Osteoblast (primary cell): Measurements from ENCODE around the gene HEATR3. TPM values are rescaled to one million over a fixed set of nuclear protein-coding genes. Genes with fewer than 3 reads are reported as not detected.

Experiments used
- DNase-seq: peaks from one replicate; pipeline ENCODE4 v3.0.0; 2011; ENCODE audit warnings: low spot score, mixed read lengths; ENCODE audit not compliant: insufficient read length; ENCODE audit errors: missing footprints
- H2AFZ ChIP-seq: 2 replicates; pipeline ENCODE4 v1.6.0; 2011; ENCODE audit warnings: mild to moderate bottlenecking, low read length
- H3K27ac ChIP-seq: 2 replicates; pipeline ENCODE4 v1.5.1; 2011; ENCODE audit warnings: mild to moderate bottlenecking, low read depth, low read length, moderate library complexity
- H3K27me3 ChIP-seq: 2 replicates; pipeline ENCODE4 v1.6.0; 2012; ENCODE audit warnings: mild to moderate bottlenecking, control low read depth, inconsistent platforms, low read length, moderate library complexity; ENCODE audit not compliant: insufficient read depth
- H3K36me3 ChIP-seq: 2 replicates; pipeline ENCODE4 v1.5.1; 2011; ENCODE audit warnings: mild to moderate bottlenecking, low read length, control low read depth, moderate library complexity; ENCODE audit not compliant: insufficient read depth
- H3K4me1 ChIP-seq: 2 replicates; pipeline ENCODE4 v1.5.1; 2011; ENCODE audit warnings: mild to moderate bottlenecking, low read length, control low read depth, moderate library complexity; ENCODE audit not compliant: insufficient read depth
- H3K4me2 ChIP-seq: 2 replicates; pipeline ENCODE4 v1.6.0; 2011; ENCODE audit warnings: mild to moderate bottlenecking, low read length; ENCODE audit not compliant: insufficient read depth
- H3K4me3 ChIP-seq: fragments of 200-600 bp; sonication (generic); 3 replicates; pipeline ENCODE4 v1.5.1; 2012; ENCODE audit warnings: mild to moderate bottlenecking, low read length, inconsistent platforms; ENCODE audit not compliant: insufficient read depth
- H3K79me2 ChIP-seq: 2 replicates; pipeline ENCODE4 v1.6.0; 2012; ENCODE audit warnings: mild to moderate bottlenecking, low read length, control low read depth, inconsistent platforms; ENCODE audit not compliant: insufficient read depth
- H3K9me3 ChIP-seq: 2 replicates; pipeline ENCODE4 v1.5.1; 2011; ENCODE audit warnings: low read depth, low read length, control low read depth
- H4K20me1 ChIP-seq: 2 replicates; pipeline ENCODE4 v1.6.0; 2012; ENCODE audit warnings: mild to moderate bottlenecking, low read length, control low read depth; ENCODE audit not compliant: insufficient read depth
- CTCF ChIP-seq: IDR thresholded peaks from 2 replicates; pipeline ENCODE4 v1.5.1; 2011; ENCODE audit warnings: mild to moderate bottlenecking, low read depth, low read length, moderate library complexity; ENCODE audit errors: extremely low read depth
- total RNA-seq: library from RNA; depleted of rRNA; stranded (reverse); fragments of >200 nt; gene quantifications from 2 replicates; pipeline ENCODE4 v1.2.3, GENCODE V29; 2012

The HEATR3 gene
- total RNA-seq, 1 donor = 19.5 TPM

- peaks cover 15% of the 10 kb centered on the region for H3K36me3 ChIP-seq
- no peaks in the 10 kb centered on the region for H3K79me2 ChIP-seq
- DNase-seq = no peak
- H3K4me3 ChIP-seq = no peak overlapping the region
- no peaks in the 10 kb centered on the region for H4K20me1 ChIP-seq
- no peak overlapping the region for H3K4me2 ChIP-seq
- H3K4me1 ChIP-seq = no peaks in the 10 kb centered on the region
- no peaks in the 10 kb centered on the region for H3K27me3 ChIP-seq
- no peak overlapping the region for H2AFZ ChIP-seq
- H3K27ac ChIP-seq = no peak overlapping the region
- TF ChIP-seq CTCF = no peak
- H3K9me3 ChIP-seq = no peaks in the 10 kb centered on the region
Observed at GRCh38 chr16:50038286-50038685, 27.5 kb upstream of the HEATR3 start.

- Histone ChIP-seq H4K20me1 (no peaks in the 10 kb centered on the region), H3K4me1 (no peaks in the 10 kb centered on the region), H3K27me3 (no peaks in the 10 kb centered on the region), H2AFZ (no peak overlapping the region), H3K4me3 (no peak overlapping the region), H3K79me2 (no peaks in the 10 kb centered on the region), H3K27ac (no peak overlapping the region), H3K9me3 (no peaks in the 10 kb centered on the region), H3K4me2 (no peak overlapping the region), H3K36me3 (peaks cover 11% of the 10 kb centered on the region)
- no peak for DNase-seq
- TF ChIP-seq CTCF = no peak
Observed at GRCh38 chr16:50038756-50039529, 26.8 kb upstream of the HEATR3 start.

GRCh38 chr16:50040018-50040417 lies 25.8 kb upstream of the HEATR3 start:
- TF ChIP-seq CTCF = no peak
- Histone ChIP-seq H3K4me3 (no peak overlapping the region), H3K27ac (no peak overlapping the region), H3K79me2 (no peaks in the 10 kb centered on the region), H3K27me3 (no peaks in the 10 kb centered on the region), H3K9me3 (no peaks in the 10 kb centered on the region), H3K4me1 (no peaks in the 10 kb centered on the region), H3K4me2 (no peak overlapping the region), H3K36me3 (peaks cover 7% of the 10 kb centered on the region), H4K20me1 (no peaks in the 10 kb centered on the region), H2AFZ (no peak overlapping the region)
- DNase-seq = no peak

- Histone ChIP-seq H3K27ac (no peak overlapping the region), H3K4me2 (no peak overlapping the region), H3K9me3 (no peaks in the 10 kb centered on the region), H3K4me1 (no peaks in the 10 kb centered on the region), H3K4me3 (no peak overlapping the region), H3K79me2 (no peaks in the 10 kb centered on the region), H2AFZ (no peak overlapping the region), H3K36me3 (peaks cover 4% of the 10 kb centered on the region), H4K20me1 (no peaks in the 10 kb centered on the region), H3K27me3 (no peaks in the 10 kb centered on the region)
- TF ChIP-seq CTCF = no peak
- no peak for DNase-seq
Observed at GRCh38 chr16:50040710-50041109, 25.1 kb upstream of the HEATR3 start.
